CD8-positive, alpha-beta memory T cell (primary cell): Measurements from ENCODE around the gene GRID1. TPM values are rescaled to one million over a fixed set of nuclear protein-coding genes. Genes with fewer than 3 reads are reported as not detected.

ENCODE experiments used
- CTCF ChIA-PET: fragments of 350-600 bp; sonication (Branson Sonifier 250); formaldehyde crosslinking; loops from one replicate; lab custom pipeline; 2021; ENCODE audit warnings: antibody characterized with exemption; lab: Charles Lee
- POLR2A ChIA-PET: fragments of 350-600 bp; sonication (Branson Sonifier 250); formaldehyde crosslinking; loops from one replicate; lab custom pipeline; 2021; ENCODE audit warnings: antibody characterized with exemption; lab: Charles Lee
- DNase-seq, 5 donors: peaks; one replicate each; pipeline versions ENCODE4 v3.0.0 to v3.0.0-alpha.2; 2020 to 2022; ENCODE audit warnings: mixed read lengths in 1 of 5
- H3K27ac ChIP-seq: one replicate; pipeline ENCODE4 v1.7.0; 2013; ENCODE audit warnings: low read depth, mild to moderate bottlenecking, low read length, moderate library complexity
- H3K27me3 ChIP-seq: 2 replicates; pipeline ENCODE4 v1.7.0; 2013; ENCODE audit warnings: low read length, mild to moderate bottlenecking; ENCODE audit not compliant: insufficient read depth, poor library complexity, severe bottlenecking
- H3K36me3 ChIP-seq: 2 replicates; pipeline ENCODE4 v1.7.0; 2013; ENCODE audit warnings: mild to moderate bottlenecking, low read length, moderate library complexity; ENCODE audit not compliant: insufficient read depth
- H3K4me1 ChIP-seq: 2 replicates; pipeline ENCODE4 v1.7.0; 2013; ENCODE audit warnings: mild to moderate bottlenecking, low read length, moderate library complexity; ENCODE audit not compliant: insufficient read depth
- H3K4me3 ChIP-seq: 2 replicates; pipeline ENCODE4 v1.7.0; 2013; ENCODE audit warnings: mild to moderate bottlenecking, low read length
- H3K9me3 ChIP-seq: 2 replicates; pipeline ENCODE4 v1.7.0; 2013; ENCODE audit warnings: mild to moderate bottlenecking, low read length
- H3K27ac Mint-ChIP-seq, 8 donors: one replicate each; pipeline ENCODE4 v1.8.0; 2020 to 2021; ENCODE audit warnings: mixed read lengths in 8 of 8, mild to moderate bottlenecking in 6 of 8, inconsistent platforms in 3 of 8, moderate library complexity in 3 of 8
- H3K27me3 Mint-ChIP-seq, 2 donors: one replicate each; pipeline ENCODE4 v1.8.0; 2020 to 2021; ENCODE audit warnings: mixed read lengths in 2 of 2, mild to moderate bottlenecking in 1 of 2, moderate library complexity in 1 of 2
- H3K36me3 Mint-ChIP-seq, 3 donors: one replicate each; pipeline ENCODE4 v1.8.0; 2020 to 2021; ENCODE audit warnings: mixed read lengths in 3 of 3, inconsistent platforms in 1 of 3, mild to moderate bottlenecking in 1 of 3
- H3K4me1 Mint-ChIP-seq, 3 donors: one replicate each; pipeline ENCODE4 v1.8.0; 2020 to 2021; ENCODE audit warnings: mixed read lengths in 3 of 3, inconsistent platforms in 1 of 3, mild to moderate bottlenecking in 1 of 3
- H3K4me3 Mint-ChIP-seq, 7 donors: one replicate each; pipeline ENCODE4 v1.8.0; 2020 to 2021; ENCODE audit warnings: mixed read lengths in 7 of 7, mild to moderate bottlenecking in 6 of 7, moderate library complexity in 4 of 7, inconsistent platforms in 2 of 7
- H3K9me3 Mint-ChIP-seq, 5 donors: one replicate each; pipeline ENCODE4 v1.8.0; 2020 to 2022; ENCODE audit warnings: mixed read lengths in 5 of 5, mild to moderate bottlenecking in 3 of 5, moderate library complexity in 2 of 5, inconsistent platforms in 1 of 5
- polyA plus RNA-seq: library from polyadenylated mRNA; unstranded; fragments of 300-500 nt; fragmentation: Illumina TruSeq; gene quantifications from one replicate; pipeline ENCODE4 v1.2.3, GENCODE V29; 2021
- total RNA-seq, 2 experiments: library from RNA; stranded (reverse); gene quantifications; one replicate each; pipeline ENCODE4 v1.2.3, GENCODE V29; 2021

GRID1 gene
- total and polyA plus RNA-seq, 3 experiments from 2014 or later: not detected

GRCh38 chr10:85624511-85624910 lies 742.1 kb downstream of the GRID1 start:
- H3K9me3 Mint-ChIP-seq: no peaks in the 10 kb centered on the region
- ChIA-PET CTCF (no interaction called here), POLR2A (no interaction called here)
- Histone ChIP-seq H3K9me3 (no peaks in the 10 kb centered on the region), H3K27me3 (no peaks in the 10 kb centered on the region), H3K4me1 (no peaks in the 10 kb centered on the region), H3K4me3 (no peak overlapping the region), H3K36me3 (no peaks in the 10 kb centered on the region), H3K27ac (no peak overlapping the region)
- H3K4me1 Mint-ChIP-seq: no peaks in the 10 kb centered on the region
- no peaks in the 10 kb centered on the region for H3K36me3 Mint-ChIP-seq
- no peak for DNase-seq
- H3K27me3 Mint-ChIP-seq: peaks cover 6% of the 10 kb centered on the region in 2 donors
- peak overlapping the region in 1 of 7 donors; percentile 41 for H3K4me3 Mint-ChIP-seq
- H3K27ac Mint-ChIP-seq: no peak overlapping the region

GRCh38 chr10:85623758-85624157 lies 742.8 kb downstream of the GRID1 start:
- no peaks in the 10 kb centered on the region for H3K4me1 Mint-ChIP-seq
- no peaks in the 10 kb centered on the region for H3K9me3 Mint-ChIP-seq
- no peak overlapping the region for H3K27ac Mint-ChIP-seq
- H3K36me3 Mint-ChIP-seq: no peaks in the 10 kb centered on the region
- peaks cover 6% of the 10 kb centered on the region in 2 donors for H3K27me3 Mint-ChIP-seq
- H3K4me3 ChIP-seq: no peak overlapping the region
- H3K27ac ChIP-seq: no peak overlapping the region
- H3K4me1 ChIP-seq: no peaks in the 10 kb centered on the region
- ChIA-PET CTCF (interaction anchor here (1.3 to 1.6 kb wide), 2 partner anchors 9 to 11 kb away, joined by 4 read pairs; no protein-coding TSS in a partner anchor), POLR2A (no interaction called here)
- no peaks in the 10 kb centered on the region for H3K36me3 ChIP-seq
- H3K27me3 ChIP-seq: no peaks in the 10 kb centered on the region
- no peak for DNase-seq
- no peak overlapping the region for H3K4me3 Mint-ChIP-seq
- no peaks in the 10 kb centered on the region for H3K9me3 ChIP-seq

GRCh38 chr10:85623342-85623741 lies 743.3 kb downstream of the GRID1 start:
- ChIA-PET POLR2A (no interaction called here), CTCF (interaction anchor here (1.3 to 1.6 kb wide), 2 partner anchors 9 to 11 kb away, joined by 4 read pairs; no protein-coding TSS in a partner anchor)
- Mint-ChIP-seq H3K27ac (no peak overlapping the region), H3K4me1 (no peaks in the 10 kb centered on the region), H3K27me3 (peaks cover 6% of the 10 kb centered on the region in 2 donors), H3K9me3 (no peaks in the 10 kb centered on the region), H3K36me3 (no peaks in the 10 kb centered on the region), H3K4me3 (no peak overlapping the region)
- Histone ChIP-seq H3K4me3 (no peak overlapping the region), H3K36me3 (no peaks in the 10 kb centered on the region), H3K27ac (no peak overlapping the region), H3K4me1 (no peaks in the 10 kb centered on the region), H3K9me3 (no peaks in the 10 kb centered on the region), H3K27me3 (no peaks in the 10 kb centered on the region)
- no peak for DNase-seq

- H3K4me3 ChIP-seq: no peak overlapping the region
- H3K4me1 ChIP-seq: no peaks in the 10 kb centered on the region
- no peaks in the 10 kb centered on the region for H3K9me3 ChIP-seq
- ChIA-PET CTCF (interaction anchor here (1.6 kb wide), 1 partner anchor 10 kb away, joined by 4 read pairs; no protein-coding TSS in a partner anchor), POLR2A (no interaction called here)
- Mint-ChIP-seq H3K4me1 (no peaks in the 10 kb centered on the region), H3K4me3 (no peak overlapping the region), H3K27me3 (peaks cover 6% of the 10 kb centered on the region in 2 donors), H3K36me3 (no peaks in the 10 kb centered on the region), H3K9me3 (no peaks in the 10 kb centered on the region), H3K27ac (peak overlapping the region in 1 of 8 donors; percentile 38)
- DNase-seq: no peak
- no peak overlapping the region for H3K27ac ChIP-seq
- H3K36me3 ChIP-seq: no peaks in the 10 kb centered on the region
- H3K27me3 ChIP-seq: no peaks in the 10 kb centered on the region
Measured at GRCh38 chr10:85622425-85622824, 744.2 kb downstream of the GRID1 start.

GRCh38 chr10:85621562-85621961 lies 745.0 kb downstream of the GRID1 start:
- no peaks in the 10 kb centered on the region for H3K27me3 ChIP-seq
- ChIA-PET POLR2A (no interaction called here), CTCF (no interaction called here)
- no peaks in the 10 kb centered on the region for H3K4me1 ChIP-seq
- H3K9me3 ChIP-seq: no peaks in the 10 kb centered on the region
- Mint-ChIP-seq H3K4me3 (no peak overlapping the region), H3K4me1 (no peaks in the 10 kb centered on the region), H3K27me3 (peaks cover 6% of the 10 kb centered on the region in 2 donors), H3K36me3 (no peaks in the 10 kb centered on the region), H3K9me3 (no peaks in the 10 kb centered on the region), H3K27ac (peak overlapping the region in 1 of 8 donors; percentile 54)
- H3K27ac ChIP-seq: no peak overlapping the region
- no peak for DNase-seq
- H3K4me3 ChIP-seq: no peak overlapping the region
- H3K36me3 ChIP-seq: no peaks in the 10 kb centered on the region

GRCh38 chr10:85620807-85621206 lies 745.8 kb downstream of the GRID1 start:
- Mint-ChIP-seq H3K9me3 (no peaks in the 10 kb centered on the region), H3K4me3 (no peak overlapping the region), H3K4me1 (no peaks in the 10 kb centered on the region), H3K27ac (no peak overlapping the region), H3K36me3 (no peaks in the 10 kb centered on the region), H3K27me3 (peaks cover 6% of the 10 kb centered on the region in 2 donors)
- Histone ChIP-seq H3K27ac (no peak overlapping the region), H3K4me1 (no peaks in the 10 kb centered on the region), H3K36me3 (no peaks in the 10 kb centered on the region), H3K27me3 (no peaks in the 10 kb centered on the region), H3K9me3 (no peaks in the 10 kb centered on the region), H3K4me3 (no peak overlapping the region)
- DNase-seq: no peak
- POLR2A ChIA-PET: no interaction called here
- CTCF ChIA-PET: no interaction called here

- Mint-ChIP-seq H3K27me3 (peaks cover 6% of the 10 kb centered on the region in 2 donors), H3K4me3 (no peak overlapping the region), H3K36me3 (no peaks in the 10 kb centered on the region), H3K27ac (no peak overlapping the region), H3K9me3 (no peaks in the 10 kb centered on the region), H3K4me1 (peaks cover under 1 to 7% (median 7%) of the 10 kb centered on the region in 3 donors)
- ChIA-PET POLR2A (no interaction called here), CTCF (no interaction called here)
- H3K4me3 ChIP-seq: no peak overlapping the region
- no peaks in the 10 kb centered on the region for H3K27me3 ChIP-seq
- no peak overlapping the region for H3K27ac ChIP-seq
- DNase-seq: no peak
- H3K9me3 ChIP-seq: no peaks in the 10 kb centered on the region
- no peaks in the 10 kb centered on the region for H3K36me3 ChIP-seq
- peaks cover 6% of the 10 kb centered on the region for H3K4me1 ChIP-seq
Measured at GRCh38 chr10:85619832-85620231, 746.8 kb downstream of the GRID1 start.

GRCh38 chr10:85618841-85619240 lies 747.8 kb downstream of the GRID1 start:
- DNase-seq: no peak
- Mint-ChIP-seq H3K4me1 (peaks cover 11 to 17% (median 17%) of the 10 kb centered on the region in 3 donors), H3K4me3 (no peak overlapping the region), H3K36me3 (no peaks in the 10 kb centered on the region), H3K9me3 (no peaks in the 10 kb centered on the region), H3K27me3 (peaks cover 6% of the 10 kb centered on the region in 2 donors), H3K27ac (no peak overlapping the region)
- H3K27ac ChIP-seq: no peak overlapping the region
- no peaks in the 10 kb centered on the region for H3K27me3 ChIP-seq
- H3K4me3 ChIP-seq: no peak overlapping the region
- H3K36me3 ChIP-seq: no peaks in the 10 kb centered on the region
- peaks cover 16% of the 10 kb centered on the region for H3K4me1 ChIP-seq
- ChIA-PET CTCF (no interaction called here), POLR2A (no interaction called here)
- no peaks in the 10 kb centered on the region for H3K9me3 ChIP-seq
